SK-N-SH (cell line): Measurements from ENCODE around the gene SLC12A7. TPM values are rescaled to one million over a fixed set of nuclear protein-coding genes. Genes with fewer than 3 reads are reported as not detected.

Experiments
- CTCF ChIA-PET: fragments of 300-600, 350-600 bp; formaldehyde crosslinking; extraction: SDS; loops from one replicate; lab custom pipeline; 2021; lab: Yijun Ruan, JAX
- POLR2A ChIA-PET: fragments of 350-600 bp; sonication (Branson Sonifier 250); formaldehyde crosslinking; extraction: SDS; loops from one replicate; lab custom pipeline; 2020; ENCODE audit warnings: antibody characterized with exemption, inconsistent platforms; lab: Yijun Ruan, JAX
- DNase-seq: peaks from one replicate; pipeline ENCODE4 v3.0.0; 2012
- H2AFZ ChIP-seq: fragments of 200-600 bp; sonication (generic); 2 replicates; pipeline ENCODE4 v1.8.1; 2016; ENCODE audit warnings: antibody characterized with exemption, mild to moderate bottlenecking, low read depth
- H3F3A ChIP-seq: fragments of 200-600 bp; sonication (generic); replicated peaks from 2 replicates; pipeline ENCODE3; 2016; ENCODE audit warnings: antibody characterized with exemption, mild to moderate bottlenecking; ENCODE audit not compliant: insufficient read depth
- H3K27ac ChIP-seq, 2 experiments: fragments of 200-500 bp in 1 of 2; fragments of 200-600 bp in 1 of 2; sonication (Bioruptor generic) in 1 of 2; sonication (generic), shearing (Covaris generic) in 1 of 2; 2 replicates each; pipeline versions ENCODE4 v1.5.1 to v1.6.1; 2014 to 2016; ENCODE audit warnings: low read depth in 2 of 2, inconsistent platforms in 1 of 2, low read length in 1 of 2, mild to moderate bottlenecking in 1 of 2, mixed read lengths in 1 of 2
- H3K27me3 ChIP-seq: fragments of 200-600 bp; sonication (generic), shearing (Covaris generic); 2 replicates; pipeline ENCODE4 v1.6.1; 2016; ENCODE audit warnings: mixed run types; ENCODE audit not compliant: insufficient read depth
- H3K36me3 ChIP-seq, 2 experiments: fragments of 200-500 bp in 1 of 2; fragments of 200-600 bp in 1 of 2; sonication (Bioruptor generic) in 1 of 2; sonication (generic) in 1 of 2; replicated peaks in 1 of 2; 2 replicates each; pipeline versions ENCODE3 to v1.5.1; 2014 to 2016; ENCODE audit warnings: low read length in 1 of 2, mild to moderate bottlenecking in 1 of 2; ENCODE audit not compliant: insufficient read depth in 2 of 2, control insufficient read depth in 1 of 2
- H3K4me1 ChIP-seq, 2 experiments: fragments of 200-500 bp in 1 of 2; fragments of 200-600 bp in 1 of 2; sonication (Bioruptor generic) in 1 of 2; sonication (generic), shearing (Covaris generic) in 1 of 2; 2 replicates each; pipeline versions ENCODE4 v1.5.1 to v1.6.1; 2014 to 2016; ENCODE audit warnings: low read depth in 1 of 2, low read length in 1 of 2, mixed run types in 1 of 2; ENCODE audit not compliant: insufficient read depth in 2 of 2, control insufficient read depth in 1 of 2
- H3K4me2 ChIP-seq: fragments of 200-600 bp; sonication (generic), shearing (Covaris generic); 2 replicates; pipeline ENCODE4 v1.6.1; 2017; ENCODE audit warnings: mixed run types
- H3K4me3 ChIP-seq, 2 experiments: fragments of 200-500 bp in 1 of 2; fragments of 200-600 bp in 1 of 2; sonication (Bioruptor generic) in 1 of 2; sonication (generic), shearing (Covaris generic) in 1 of 2; 2 replicates each; pipeline versions ENCODE4 v1.5.1 to v1.8.1; 2014 to 2016; ENCODE audit warnings: low read depth in 2 of 2, inconsistent platforms in 1 of 2, low read length in 1 of 2, mild to moderate bottlenecking in 1 of 2, mixed read lengths in 1 of 2, moderate library complexity in 1 of 2
- H3K79me2 ChIP-seq: fragments of 200-600 bp; sonication (generic); 2 replicates; pipeline ENCODE4 v1.8.1; 2017; ENCODE audit warnings: mild to moderate bottlenecking; ENCODE audit not compliant: insufficient read depth
- H3K9ac ChIP-seq: fragments of 200-600 bp; sonication (generic); 2 replicates; pipeline ENCODE4 v1.6.1; 2017; ENCODE audit warnings: mixed run types
- H3K9me2 ChIP-seq: fragments of 200-600 bp; sonication (generic); 2 replicates; pipeline ENCODE4 v1.6.1; 2017; ENCODE audit warnings: mixed run types
- H3K9me3 ChIP-seq: fragments of 200-600 bp; sonication (generic); 2 replicates; pipeline ENCODE4 v1.6.1; 2017; ENCODE audit warnings: mixed run types, mild to moderate bottlenecking, moderate library complexity
- H4K20me1 ChIP-seq: fragments of 200-600 bp; sonication (generic); 2 replicates; pipeline ENCODE4 v1.6.1; 2017; ENCODE audit warnings: mild to moderate bottlenecking, mixed run types; ENCODE audit not compliant: insufficient read depth
- ELF1 ChIP-seq: IDR thresholded peaks from 2 replicates; pipeline ENCODE4 v1.4.0; 2012
- EZH2phosphoT487 ChIP-seq: fragments of 200-600 bp; sonication (generic); IDR thresholded peaks from 2 replicates; pipeline ENCODE4 v1.6.1; 2017; ENCODE audit warnings: low read depth, mixed run types, mild to moderate bottlenecking, antibody characterized with exemption, moderate library complexity, borderline replicate concordance
- FOXM1 ChIP-seq: IDR thresholded peaks from 2 replicates; pipeline ENCODE4 v1.4.0; 2012; ENCODE audit warnings: low read depth, mild to moderate bottlenecking
- GABPA ChIP-seq: IDR thresholded peaks from 2 replicates; pipeline ENCODE4 v1.4.0; 2012; ENCODE audit warnings: low read depth, mild to moderate bottlenecking
- GATA2 ChIP-seq: sonication (generic); formaldehyde crosslinking; IDR thresholded peaks from 2 replicates; pipeline ENCODE4 v1.5.0; 2020; ENCODE audit warnings: mild to moderate bottlenecking, missing genetic modification reagents
- IRF3 ChIP-seq: fragments of 150-350 bp; IDR thresholded peaks from 2 replicates; pipeline ENCODE4 v1.6.1; 2016; ENCODE audit warnings: mild to moderate bottlenecking, low read depth, low read length
- MAX ChIP-seq: IDR thresholded peaks from 2 replicates; pipeline ENCODE4 v1.4.0; 2012; ENCODE audit warnings: low read depth
- MEF2A ChIP-seq: IDR thresholded peaks from 2 replicates; pipeline ENCODE4 v1.4.0; 2012; ENCODE audit warnings: low read depth, borderline replicate concordance
- MXI1 ChIP-seq: IDR thresholded peaks from 2 replicates; pipeline ENCODE4 v1.6.1; 2012; ENCODE audit warnings: mild to moderate bottlenecking, low read depth, low read length, improper control_type of control experiment
- NFIC ChIP-seq: IDR thresholded peaks from 2 replicates; pipeline ENCODE4 v1.4.0; 2012; ENCODE audit warnings: borderline replicate concordance
- NRF1 ChIP-seq: IDR thresholded peaks from 2 replicates; pipeline ENCODE4 v1.6.1; 2012; ENCODE audit warnings: low read depth, mild to moderate bottlenecking, low read length
- PBX3 ChIP-seq: IDR thresholded peaks from 2 replicates; pipeline ENCODE4; 2012
- POLR2AphosphoS5 ChIP-seq: IDR thresholded peaks from 2 replicates; pipeline ENCODE4 v1.6.1; 2012; ENCODE audit warnings: low read depth, low read length
- RCOR1 ChIP-seq: fragments of 150-350 bp; IDR thresholded peaks from 2 replicates; pipeline ENCODE4 v1.6.1; 2017; ENCODE audit warnings: antibody characterized with exemption, low read length
- REST ChIP-seq: IDR thresholded peaks from 2 replicates; pipeline ENCODE4 v1.6.1; 2012; ENCODE audit warnings: mild to moderate bottlenecking, low read depth, low read length, moderate library complexity
- TCF12 ChIP-seq: IDR thresholded peaks from 2 replicates; pipeline ENCODE4 v1.4.0; 2012
- TEAD4 ChIP-seq: IDR thresholded peaks from 2 replicates; pipeline ENCODE4 v1.4.0; 2012; ENCODE audit warnings: mild to moderate bottlenecking, borderline replicate concordance; ENCODE audit not compliant: insufficient read depth
- USF1 ChIP-seq: IDR thresholded peaks from 2 replicates; pipeline ENCODE4 v1.4.0; 2012; ENCODE audit warnings: low read depth, borderline replicate concordance
- USF2 ChIP-seq: fragments of 150-350 bp; IDR thresholded peaks from 2 replicates; pipeline ENCODE4 v1.6.1; 2017; ENCODE audit warnings: antibody characterized with exemption, low read length, low read depth, borderline replicate concordance
- YY1 ChIP-seq: IDR thresholded peaks from 2 replicates; pipeline ENCODE4 v1.4.0; 2012; ENCODE audit warnings: low read depth, mild to moderate bottlenecking
- WGBS: methylation state at CpG from one replicate; pipeline ENCODE4 v1.1.6; 2017; ENCODE audit warnings: low lambda C conversion rate; 5-methylcytosine and 5-hydroxymethylcytosine counted together
- polyA plus RNA-seq, 3 experiments: library from polyadenylated mRNA; depleted of rRNA; stranded (reverse); fragments of >200 nt; gene quantifications; 2 replicates each; pipeline ENCODE4 v1.2.3, GENCODE V29; 2012

The SLC12A7 gene
- polyA plus RNA-seq, 1 of the 3 experiments (the other 2 are of a cell fraction) = 2.6 TPM

- Histone ChIP-seq H4K20me1 (no peaks in the 10 kb centered on the region), H3K9me3 (no peaks in the 10 kb centered on the region), H3K36me3 (no peaks in the 10 kb centered on the region), H3K9ac (no peak overlapping the region), H3K4me3 (no peak overlapping the region), H3K79me2 (no peaks in the 10 kb centered on the region), H3F3A (no peaks in the 10 kb centered on the region), H2AFZ (no peak overlapping the region), H3K4me2 (no peak overlapping the region), H3K4me1 (no peaks in the 10 kb centered on the region), H3K9me2 (no peaks in the 10 kb centered on the region), H3K27me3 (no peaks in the 10 kb centered on the region), H3K27ac (no peak overlapping the region)
- ChIA-PET POLR2A (no interaction called here), CTCF (interaction anchor here (0.8 kb wide), 1 partner anchor 89 kb away, joined by 3 read pairs; no protein-coding TSS in a partner anchor)
- TF ChIP-seq RCOR1 (no peak), FOXM1 (no peak), USF2 (no peak), NFIC (no peak), GABPA (no peak), ELF1 (no peak), POLR2AphosphoS5 (no peak), NRF1 (no peak), REST (no peak), MXI1 (no peak), MEF2A (no peak)
- DNase-seq = no peak
- 88% methylated on average over 6 of the region's 13 CpGs for WGBS
These were observed 33.7 kb downstream of the SLC12A7 start for GRCh38 chr5:1078206-1078605.

- no peak overlapping the region for H3K27ac ChIP-seq
- POLR2A ChIA-PET = no interaction called here
- no peak overlapping the region for H3K4me3 ChIP-seq
- no peak overlapping the region for H2AFZ ChIP-seq
- H3K27me3 ChIP-seq = no peaks in the 10 kb centered on the region
- no peaks in the 10 kb centered on the region for H3K79me2 ChIP-seq
- H3K4me2 ChIP-seq = no peak overlapping the region
- no peaks in the 10 kb centered on the region for H3F3A ChIP-seq
- no peaks in the 10 kb centered on the region for H3K9me2 ChIP-seq
- CTCF ChIA-PET = interaction anchor here (0.8 to 1.3 kb wide), 3 partner anchors 90 to 97 kb away, joined by 3 to 4 read pairs (median 3); no protein-coding TSS in a partner anchor
- H4K20me1 ChIP-seq = no peaks in the 10 kb centered on the region
- no peak for DNase-seq
- H3K36me3 ChIP-seq = no peaks in the 10 kb centered on the region
- no peaks in the 10 kb centered on the region for H3K4me1 ChIP-seq
- whole genome bisulfite sequencing = 87% methylated on average over 9 of the region's 27 CpGs
- H3K9me3 ChIP-seq = no peaks in the 10 kb centered on the region
- no peak overlapping the region for H3K9ac ChIP-seq
- TF ChIP-seq TCF12 (no peak), TEAD4 (no peak), RCOR1 (no peak), YY1 (no peak), PBX3 (no peak), NFIC (no peak), IRF3 (no peak), GATA2 (CRISPR knock-in tag) (no peak), USF1 (no peak), EZH2phosphoT487 (no peak), MAX (no peak)
These were observed 34.3 kb downstream of the SLC12A7 start for GRCh38 chr5:1077491-1078020.
